ENCODE data around the gene CA6.

Gene CA6

GRCh38 chr1:8974551-8974950 lies 28.9 kb downstream of the CA6 start:
- TF ChIP-seq CTCF (IDR thresholded peaks at IDR 0.05; ENCODE audit: low read depth, low read length, missing control alignments) = no peak

GRCh38 chr1:8976338-8976737 lies 30.7 kb downstream of the CA6 start:
- no peak for TF ChIP-seq CTCF (IDR thresholded peaks at IDR 0.05; ENCODE audit: low read depth, low read length, missing control alignments)
- no peak overlapping the region for H3K4me3 ChIP-seq (ENCODE audit: low read depth, low read length)
- in situ Hi-C loops (cut with HindIII; ENCODE audit: low sequenced_read_pairs) = no loop called here
- no peak for DNase-seq (ENCODE audit: low read depth)

More at GRCh38 chr1:8974551-8974950, 28.9 kb downstream of the CA6 start:
- no peak for DNase-seq (ENCODE audit: low read depth)
- in situ Hi-C loops (cut with HindIII; ENCODE audit: low sequenced_read_pairs) = no loop called here
- H3K4me3 ChIP-seq (ENCODE audit: low read depth, low read length) = no peak overlapping the region

- no peak for DNase-seq (ENCODE audit: low read depth)
- in situ Hi-C loops (cut with HindIII; ENCODE audit: low sequenced_read_pairs) = no loop called here
- no peak for TF ChIP-seq CTCF (IDR thresholded peaks at IDR 0.05; ENCODE audit: low read depth, low read length, missing control alignments)
- H3K4me3 ChIP-seq (ENCODE audit: low read depth, low read length) = no peak overlapping the region
Measured at GRCh38 chr1:8976896-8977450, 31.3 kb downstream of the CA6 start.

- TF ChIP-seq CTCF (IDR thresholded peaks at IDR 0.05; ENCODE audit: low read depth, low read length, missing control alignments) = no peak
- H3K4me3 ChIP-seq (ENCODE audit: low read depth, low read length) = no peak overlapping the region
- in situ Hi-C loops (cut with HindIII; ENCODE audit: low sequenced_read_pairs) = no loop called here
- DNase-seq (ENCODE audit: low read depth) = no peak
Measured at GRCh38 chr1:8980656-8981055, 35.0 kb downstream of the CA6 start.

GRCh38 chr1:8981169-8981568 lies 35.5 kb downstream of the CA6 start:
- in situ Hi-C loops (cut with HindIII; ENCODE audit: low sequenced_read_pairs) = no loop called here
- H3K4me3 ChIP-seq (ENCODE audit: low read depth, low read length) = no peak overlapping the region
- no peak for TF ChIP-seq CTCF (IDR thresholded peaks at IDR 0.05; ENCODE audit: low read depth, low read length, missing control alignments)
- no peak for DNase-seq (ENCODE audit: low read depth)

- no peak for DNase-seq (ENCODE audit: low read depth)
- in situ Hi-C loops (cut with HindIII; ENCODE audit: low sequenced_read_pairs) = no loop called here
- TF ChIP-seq CTCF (IDR thresholded peaks at IDR 0.05; ENCODE audit: low read depth, low read length, missing control alignments) = no peak
- no peak overlapping the region for H3K4me3 ChIP-seq (ENCODE audit: low read depth, low read length)
Measured at GRCh38 chr1:8984203-8984602, 38.5 kb downstream of the CA6 start.

- in situ Hi-C loops (cut with HindIII; ENCODE audit: low sequenced_read_pairs) = no loop called here
- no peak for DNase-seq (ENCODE audit: low read depth)
- TF ChIP-seq CTCF (IDR thresholded peaks at IDR 0.05; ENCODE audit: low read depth, low read length, missing control alignments) = no peak
- H3K4me3 ChIP-seq (ENCODE audit: low read depth, low read length) = no peak overlapping the region
Measured at GRCh38 chr1:8984990-8985389, 39.3 kb downstream of the CA6 start.

All from astrocyte of the cerebellum (primary cell).